ENCODE results near the gene UNC50.

- TF ChIP-seq CTCF (IDR thresholded peaks at IDR 0.05): no peak
- TF ChIP-seq POLR2AphosphoS5 (IDR thresholded peaks at IDR 0.05): no peak
- TF ChIP-seq POLR2A (IDR thresholded peaks at IDR 0.05): no peak
- no peak for TF ChIP-seq EP300 (IDR thresholded peaks at IDR 0.05)
These were observed 42.4 kb upstream of the UNC50 start for GRCh38 chr2:98565941-98566340.

Data from sigmoid colon (tissue), 4 donors.